Epithelial cell of esophagus (primary cell): Measurements from ENCODE around the gene ANAPC13.

Experiments
- DNase-seq: peaks from one replicate; pipeline ENCODE4 v3.0.0; 2010; ENCODE audit warnings: low read depth
- H3K4me3 ChIP-seq: 2 replicates; pipeline ENCODE4 v1.5.1; 2011; ENCODE audit warnings: mild to moderate bottlenecking, low read length, control low read depth
- CTCF ChIP-seq: IDR thresholded peaks from 2 replicates; pipeline ENCODE4 v1.5.1; 2011; ENCODE audit warnings: low read depth, mild to moderate bottlenecking, low read length, control low read depth, inconsistent platforms; ENCODE audit not compliant: insufficient read depth; ENCODE audit errors: missing control alignments

ANAPC13 gene

GRCh38 chr3:134447351-134447750 lies 38.4 kb downstream of the ANAPC13 start:
- TF ChIP-seq CTCF = no peak
- no peak overlapping the region for H3K4me3 ChIP-seq
- no peak for DNase-seq

GRCh38 chr3:134446800-134447199 lies 39.0 kb downstream of the ANAPC13 start:
- H3K4me3 ChIP-seq = no peak overlapping the region
- DNase-seq = peak; percentile 59
- no peak for TF ChIP-seq CTCF

DNA sequence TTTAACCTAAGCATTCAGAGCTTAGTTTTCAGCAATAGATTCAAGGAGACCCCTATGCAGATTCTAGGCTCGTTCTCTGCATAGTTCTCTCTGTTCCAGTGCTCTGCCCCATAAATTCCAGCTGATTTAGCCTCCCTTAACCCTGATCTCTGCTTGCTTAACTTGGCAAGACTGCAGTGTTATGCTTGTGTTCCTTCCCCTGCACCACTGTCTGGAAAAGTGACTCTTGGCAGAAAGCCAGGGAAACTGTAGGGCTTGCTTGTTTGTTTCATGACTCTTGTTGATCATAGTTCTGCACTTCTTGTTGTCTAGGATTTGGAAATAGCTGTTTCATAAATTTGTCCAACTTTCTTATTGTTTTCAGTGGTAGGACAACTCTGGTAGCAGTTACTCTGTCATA lies 40.1 kb downstream of the ANAPC13 start:
- DNase-seq = peak; percentile 60
- H3K4me3 ChIP-seq = no peak overlapping the region
- no peak for TF ChIP-seq CTCF

DNA sequence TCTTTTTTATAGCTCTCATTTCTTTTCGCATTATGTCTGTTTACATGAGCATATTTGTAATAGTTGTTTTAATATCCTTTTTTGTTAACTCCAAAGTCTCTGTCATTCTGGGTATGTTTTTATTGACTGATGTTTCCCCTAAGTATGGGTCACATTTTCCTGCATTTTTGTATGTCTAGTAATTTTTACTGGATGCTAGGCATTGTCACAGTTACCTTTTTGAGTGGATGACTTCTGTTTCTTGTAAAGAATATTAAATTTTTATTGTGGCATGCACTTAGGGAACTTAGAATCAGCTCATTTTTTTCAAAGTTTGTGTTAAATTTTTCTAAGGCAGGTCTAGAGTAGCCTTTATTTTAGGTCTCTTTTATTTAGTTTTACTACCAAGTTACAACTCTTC lies 40.7 kb downstream of the ANAPC13 start:
- H3K4me3 ChIP-seq = no peak overlapping the region
- TF ChIP-seq CTCF = no peak
- no peak for DNase-seq

DNA sequence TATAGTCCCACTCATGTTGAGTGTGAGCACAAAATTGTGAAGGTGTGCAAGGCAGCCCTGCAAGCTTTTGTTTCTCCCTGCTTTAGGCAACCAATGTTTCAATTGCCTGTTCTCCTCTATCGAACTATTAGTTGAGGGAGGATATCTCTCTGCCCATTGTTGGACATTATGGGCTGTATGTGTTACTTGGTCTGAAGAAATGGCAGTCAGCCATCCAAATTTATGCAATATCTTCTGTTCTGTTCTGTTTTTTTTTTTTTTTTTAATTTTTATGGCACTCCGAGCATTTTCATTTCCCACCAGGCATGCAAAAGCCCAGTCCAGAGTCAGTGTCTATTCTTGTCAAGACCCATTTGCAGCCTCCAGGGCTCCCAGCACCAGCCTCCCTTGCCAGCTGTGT lies 44.0 kb downstream of the ANAPC13 start:
- TF ChIP-seq CTCF = no peak
- H3K4me3 ChIP-seq = no peak overlapping the region
- no peak for DNase-seq

- DNase-seq = peak; percentile 58
- H3K4me3 ChIP-seq = no peak overlapping the region
- no peak for TF ChIP-seq CTCF
These were observed 44.5 kb downstream of the ANAPC13 start for GRCh38 chr3:134441321-134441720.

GRCh38 chr3:134437211-134437752 lies 48.5 kb downstream of the ANAPC13 start:
- TF ChIP-seq CTCF = no peak
- H3K4me3 ChIP-seq = no peak overlapping the region
- peak; percentile 38 for DNase-seq
